Right lobe of liver (tissue), 4 donors: ENCODE results near the gene ASAP2.

Experiments
- CTCF ChIP-seq, 4 donors: fragments of 200-600 bp in 3 of 4; fragments of 450-650 bp in 1 of 4; IDR thresholded peaks; one replicate each; pipeline versions ENCODE4 v1.5.1 to v1.8.0; 2016 to 2022; ENCODE audit warnings: antibody characterized with exemption in 4 of 4, mild to moderate bottlenecking in 2 of 4
- POLR2A ChIP-seq: fragments of 450-650 bp; IDR thresholded peaks from one replicate; pipeline ENCODE4 v1.6.1; 2017; ENCODE audit warnings: antibody characterized with exemption, mild to moderate bottlenecking
- donor health status: DM: no; HTN: no; CAD: no.
- donor health status: DM: no; HTN: no; CAD: no.
- donor health status: DM: no; HTN: yes; CAD: no.

- no peak for TF ChIP-seq CTCF (IDR thresholded peaks at IDR 0.05)
- TF ChIP-seq POLR2A: no peak
These were observed 203.5 kb downstream of the ASAP2 start for GRCh38 chr2:9410108-9410507.
